Tibial nerve (tissue), 4 donors: Measurements from ENCODE around the gene TAF4. TPM values are rescaled to one million over a fixed set of nuclear protein-coding genes. Genes with fewer than 3 reads are reported as not detected.

Experiments used
- DNase-seq, 2 donors: peaks; one replicate each; pipeline ENCODE4 v3.0.0-alpha.2; 2019; ENCODE audit warnings: low spot score in 2 of 2
- H3K27ac ChIP-seq, 4 donors: fragments of 200-600 bp; sonication (generic) in 3 of 4; one replicate each; pipeline ENCODE4 v1.5.1; 2017 to 2019; ENCODE audit warnings: mild to moderate bottlenecking in 1 of 4
- H3K27me3 ChIP-seq, 2 donors: fragments of 200-600 bp; sonication (generic) in 1 of 2; one replicate each; pipeline versions ENCODE4 v1.5.1 to v1.6.0; 2017 to 2019
- H3K36me3 ChIP-seq, 3 donors: fragments of 200-600 bp; sonication (generic); one replicate each; pipeline ENCODE4 v1.5.1; 2018 to 2019
- H3K4me1 ChIP-seq, 4 donors: fragments of 200-600 bp; sonication (generic) in 3 of 4; one replicate each; pipeline ENCODE4 v1.5.1; 2017 to 2019
- H3K4me3 ChIP-seq, 4 donors: fragments of 200-600 bp; sonication (generic) in 3 of 4; one replicate each; pipeline ENCODE4 v1.5.1; 2017 to 2019; ENCODE audit warnings: mild to moderate bottlenecking in 1 of 4, moderate library complexity in 1 of 4
- H3K9me3 ChIP-seq, 4 donors: fragments of 200-600 bp; sonication (generic) in 3 of 4; one replicate each; pipeline ENCODE4 v1.5.1; 2017 to 2019
- CTCF ChIP-seq, 5 experiments: fragments of 200-600 bp in 3 of 5; fragments of 450-650 bp in 2 of 5; sonication (generic) in 3 of 5; IDR thresholded peaks; one replicate each; pipeline ENCODE4 v1.5.1; 2016 to 2019; ENCODE audit warnings: antibody characterized with exemption in 5 of 5, mild to moderate bottlenecking in 3 of 5, moderate library complexity in 2 of 5
- EP300 ChIP-seq, 2 donors: sonication (generic); formaldehyde crosslinking; IDR thresholded peaks; one replicate each; pipeline ENCODE4 v1.6.1; 2017; ENCODE audit warnings: antibody characterized with exemption in 2 of 2, mild to moderate bottlenecking in 1 of 2
- POLR2A ChIP-seq, 2 donors: fragments of 450-650 bp; IDR thresholded peaks; one replicate each; pipeline ENCODE4 v1.6.1; 2017; ENCODE audit warnings: antibody characterized with exemption in 2 of 2, mild to moderate bottlenecking in 2 of 2, moderate library complexity in 2 of 2
- WGBS, 2 donors: methylation state at CpG; one replicate each; pipeline ENCODE4 v1.1.5; 2018; 5-methylcytosine and 5-hydroxymethylcytosine counted together
- total RNA-seq, 4 donors: library from RNA; depleted of rRNA; stranded (reverse); fragments of >200 nt; gene quantifications; one replicate each; pipeline ENCODE4 v1.1.0, GENCODE V29; 2016

Gene TAF4
- total RNA-seq, 4 donors from 2014 or later = 11.2 to 50.4 (median 14.8) TPM

- H3K27me3 ChIP-seq = no peaks in the 10 kb centered on the region
- no peak overlapping the region for H3K27ac ChIP-seq
- TF ChIP-seq CTCF (IDR thresholded peaks at IDR 0.05) (no peak), EP300 (IDR thresholded peaks at IDR 0.05) (no peak), POLR2A (IDR thresholded peaks at IDR 0.05) (no peak)
- no peaks in the 10 kb centered on the region for H3K9me3 ChIP-seq
- 98% methylated on average over 20 of the region's 20 CpGs for WGBS, 2 donors
- no peak overlapping the region for H3K4me3 ChIP-seq
- H3K36me3 ChIP-seq = peaks cover 0 to 63% (median 13%) of the 10 kb centered on the region in 3 donors
- no peak for DNase-seq
- peaks cover 0 to 3% (median 0%) of the 10 kb centered on the region in 4 donors for H3K4me1 ChIP-seq
Measured at GRCh38 chr20:61978491-61978890, 87.2 kb downstream of the TAF4 start.

GRCh38 chr20:61977419-61977786 lies 88.3 kb downstream of the TAF4 start:
- 91 to 92% methylated on average over 10 of the region's 10 CpGs for WGBS, 2 donors
- DNase-seq = no peak
- Histone ChIP-seq H3K4me3 (no peak overlapping the region), H3K4me1 (peaks cover 0 to 3% (median 0%) of the 10 kb centered on the region in 4 donors), H3K36me3 (peaks cover 0 to 64% (median 14%) of the 10 kb centered on the region in 3 donors), H3K27ac (no peak overlapping the region), H3K9me3 (no peaks in the 10 kb centered on the region), H3K27me3 (no peaks in the 10 kb centered on the region)
- TF ChIP-seq CTCF (IDR thresholded peaks at IDR 0.05) (no peak), EP300 (IDR thresholded peaks at IDR 0.05) (no peak)

GRCh38 chr20:61976644-61977418 lies 88.8 kb downstream of the TAF4 start:
- Histone ChIP-seq H3K9me3 (no peaks in the 10 kb centered on the region), H3K4me3 (no peak overlapping the region), H3K36me3 (peaks cover 0 to 70% (median 14%) of the 10 kb centered on the region in 3 donors), H3K27ac (no peak overlapping the region), H3K27me3 (no peaks in the 10 kb centered on the region), H3K4me1 (peaks cover 0 to 3% (median 0%) of the 10 kb centered on the region in 4 donors)
- TF ChIP-seq POLR2A (IDR thresholded peaks at IDR 0.05) = no peak
- no peak for TF ChIP-seq CTCF (IDR thresholded peaks at IDR 0.05)
- TF ChIP-seq EP300 (IDR thresholded peaks at IDR 0.05) = no peak
- 94% methylated on average over 38 to 42 of the region's 45 CpGs for WGBS, 2 donors
- no peak for DNase-seq

- DNase-seq = no peak
- no peak overlapping the region for H3K4me3 ChIP-seq
- peaks cover 0 to 3% (median 0%) of the 10 kb centered on the region in 4 donors for H3K4me1 ChIP-seq
- TF ChIP-seq POLR2A (IDR thresholded peaks at IDR 0.05) = no peak
- TF ChIP-seq EP300 (IDR thresholded peaks at IDR 0.05) = no peak
- TF ChIP-seq CTCF (IDR thresholded peaks at IDR 0.05) = no peak
- no peak overlapping the region for H3K27ac ChIP-seq
- H3K27me3 ChIP-seq = no peaks in the 10 kb centered on the region
- 82 to 84% methylated on average over 6 to 7 of the region's 9 CpGs for WGBS, 2 donors
- no peaks in the 10 kb centered on the region for H3K9me3 ChIP-seq
- peaks cover 0 to 74% (median 14%) of the 10 kb centered on the region in 3 donors for H3K36me3 ChIP-seq
Measured at GRCh38 chr20:61976263-61976643, 89.4 kb downstream of the TAF4 start.

- WGBS, 2 donors = 75 to 76% methylated on average over 11 of the region's 11 CpGs
- H3K36me3 ChIP-seq = peaks cover 0 to 71% (median 14%) of the 10 kb centered on the region in 3 donors
- TF ChIP-seq POLR2A (IDR thresholded peaks at IDR 0.05) (no peak), EP300 (IDR thresholded peaks at IDR 0.05) (no peak), CTCF (IDR thresholded peaks at IDR 0.05) (no peak)
- H3K27ac ChIP-seq = no peak overlapping the region
- H3K9me3 ChIP-seq = no peaks in the 10 kb centered on the region
- no peak for DNase-seq
- H3K4me1 ChIP-seq = no peaks in the 10 kb centered on the region
- no peak overlapping the region for H3K4me3 ChIP-seq
- H3K27me3 ChIP-seq = no peaks in the 10 kb centered on the region
Measured at GRCh38 chr20:61975407-61976129, 90.1 kb downstream of the TAF4 start.
